ENCODE results near the gene CILP2.

- TF ChIP-seq CTCF (IDR thresholded peaks at IDR 0.05) = no peak
- TF ChIP-seq EZH2phosphoT487 (IDR thresholded peaks at IDR 0.05) = no peak
Observed at GRCh38 chr19:19595171-19595701, 57.2 kb downstream of the CILP2 start.

Data from neural progenitor cell (in vitro differentiated cells).